SK-N-SH (cell line): ENCODE results near the gene DUSP16.

Experiments used
- CHD2 ChIP-seq: fragments of 150-350 bp; IDR thresholded peaks from 2 replicates; pipeline ENCODE4 v1.6.1; 2018; ENCODE audit warnings: low read length; ENCODE audit not compliant: partially characterized antibody
- EP300 ChIP-seq, 2 experiments: IDR thresholded peaks; 2 replicates each; pipeline versions ENCODE4 v1.4.0 to v1.6.1; 2012; ENCODE audit warnings: borderline replicate concordance in 1 of 2, low read depth in 1 of 2, low read length in 1 of 2
- FOSL2 ChIP-seq: IDR thresholded peaks from 2 replicates; pipeline ENCODE4 v1.4.0; 2012; ENCODE audit warnings: low read depth, mild to moderate bottlenecking, moderate library complexity, borderline replicate concordance
- GABPA ChIP-seq: IDR thresholded peaks from 2 replicates; pipeline ENCODE4 v1.4.0; 2012; ENCODE audit warnings: low read depth, mild to moderate bottlenecking
- MXI1 ChIP-seq: IDR thresholded peaks from 2 replicates; pipeline ENCODE4 v1.6.1; 2012; ENCODE audit warnings: mild to moderate bottlenecking, low read depth, low read length, improper control_type of control experiment
- NFIC ChIP-seq: IDR thresholded peaks from 2 replicates; pipeline ENCODE4 v1.4.0; 2012; ENCODE audit warnings: borderline replicate concordance
- TAF1 ChIP-seq: IDR thresholded peaks from 2 replicates; pipeline ENCODE4 v1.6.1; 2012; ENCODE audit warnings: low read depth, mild to moderate bottlenecking, low read length, moderate library complexity, borderline replicate concordance
- TF ChIP-seq, protein P1 (sequence below): fragments of 200-600 bp; sonication (generic); IDR thresholded peaks from 2 replicates; pipeline ENCODE4 v1.6.1; 2017; ENCODE audit warnings: antibody characterized with exemption, mild to moderate bottlenecking, moderate library complexity
- TF ChIP-seq, protein P2 (sequence below): IDR thresholded peaks from 2 replicates; pipeline ENCODE4 v1.4.0; 2012; ENCODE audit warnings: low read depth, borderline replicate concordance

DNA sequence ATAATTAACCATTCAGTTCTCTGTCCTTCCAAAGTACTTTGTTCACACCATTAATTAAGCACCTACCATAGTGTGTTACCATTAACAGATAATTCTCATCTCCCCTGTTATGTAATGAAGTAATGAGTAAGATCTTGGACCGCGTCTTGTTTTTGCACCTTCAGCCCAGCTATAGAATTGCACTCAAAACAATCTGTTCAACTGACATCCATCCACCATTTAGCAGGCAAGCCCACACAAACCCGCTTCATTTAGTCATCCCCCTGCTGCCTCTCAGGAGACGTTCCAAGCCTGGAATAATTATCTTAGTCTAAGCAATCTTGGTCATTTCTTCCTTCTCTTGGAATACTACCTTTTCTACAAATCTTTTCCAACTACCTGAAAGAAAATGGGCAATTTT is 74.4 kb downstream of the DUSP16 start:
- no peak for TF ChIP-seq MXI1
- TF ChIP-seq, protein P1, sequence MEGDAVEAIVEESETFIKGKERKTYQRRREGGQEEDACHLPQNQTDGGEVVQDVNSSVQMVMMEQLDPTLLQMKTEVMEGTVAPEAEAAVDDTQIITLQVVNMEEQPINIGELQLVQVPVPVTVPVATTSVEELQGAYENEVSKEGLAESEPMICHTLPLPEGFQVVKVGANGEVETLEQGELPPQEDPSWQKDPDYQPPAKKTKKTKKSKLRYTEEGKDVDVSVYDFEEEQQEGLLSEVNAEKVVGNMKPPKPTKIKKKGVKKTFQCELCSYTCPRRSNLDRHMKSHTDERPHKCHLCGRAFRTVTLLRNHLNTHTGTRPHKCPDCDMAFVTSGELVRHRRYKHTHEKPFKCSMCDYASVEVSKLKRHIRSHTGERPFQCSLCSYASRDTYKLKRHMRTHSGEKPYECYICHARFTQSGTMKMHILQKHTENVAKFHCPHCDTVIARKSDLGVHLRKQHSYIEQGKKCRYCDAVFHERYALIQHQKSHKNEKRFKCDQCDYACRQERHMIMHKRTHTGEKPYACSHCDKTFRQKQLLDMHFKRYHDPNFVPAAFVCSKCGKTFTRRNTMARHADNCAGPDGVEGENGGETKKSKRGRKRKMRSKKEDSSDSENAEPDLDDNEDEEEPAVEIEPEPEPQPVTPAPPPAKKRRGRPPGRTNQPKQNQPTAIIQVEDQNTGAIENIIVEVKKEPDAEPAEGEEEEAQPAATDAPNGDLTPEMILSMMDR, result no peak
- no peak for TF ChIP-seq FOSL2
- TF ChIP-seq, protein P2, sequence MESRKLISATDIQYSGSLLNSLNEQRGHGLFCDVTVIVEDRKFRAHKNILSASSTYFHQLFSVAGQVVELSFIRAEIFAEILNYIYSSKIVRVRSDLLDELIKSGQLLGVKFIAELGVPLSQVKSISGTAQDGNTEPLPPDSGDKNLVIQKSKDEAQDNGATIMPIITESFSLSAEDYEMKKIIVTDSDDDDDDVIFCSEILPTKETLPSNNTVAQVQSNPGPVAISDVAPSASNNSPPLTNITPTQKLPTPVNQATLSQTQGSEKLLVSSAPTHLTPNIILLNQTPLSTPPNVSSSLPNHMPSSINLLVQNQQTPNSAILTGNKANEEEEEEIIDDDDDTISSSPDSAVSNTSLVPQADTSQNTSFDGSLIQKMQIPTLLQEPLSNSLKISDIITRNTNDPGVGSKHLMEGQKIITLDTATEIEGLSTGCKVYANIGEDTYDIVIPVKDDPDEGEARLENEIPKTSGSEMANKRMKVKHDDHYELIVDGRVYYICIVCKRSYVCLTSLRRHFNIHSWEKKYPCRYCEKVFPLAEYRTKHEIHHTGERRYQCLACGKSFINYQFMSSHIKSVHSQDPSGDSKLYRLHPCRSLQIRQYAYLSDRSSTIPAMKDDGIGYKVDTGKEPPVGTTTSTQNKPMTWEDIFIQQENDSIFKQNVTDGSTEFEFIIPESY, result no peak
- TF ChIP-seq CHD2, result no peak
- TF ChIP-seq TAF1, result no peak
- no peak for TF ChIP-seq NFIC
- TF ChIP-seq GABPA, result no peak
- TF ChIP-seq EP300 (IDR thresholded peaks at IDR 0.05; ENCODE audit: borderline replicate concordance in 1 of 2, low read depth in 1 of 2, low read length in 1 of 2), result no peak
